ENCODE data around the gene RELCH.

- TF ChIP-seq, protein P1, sequence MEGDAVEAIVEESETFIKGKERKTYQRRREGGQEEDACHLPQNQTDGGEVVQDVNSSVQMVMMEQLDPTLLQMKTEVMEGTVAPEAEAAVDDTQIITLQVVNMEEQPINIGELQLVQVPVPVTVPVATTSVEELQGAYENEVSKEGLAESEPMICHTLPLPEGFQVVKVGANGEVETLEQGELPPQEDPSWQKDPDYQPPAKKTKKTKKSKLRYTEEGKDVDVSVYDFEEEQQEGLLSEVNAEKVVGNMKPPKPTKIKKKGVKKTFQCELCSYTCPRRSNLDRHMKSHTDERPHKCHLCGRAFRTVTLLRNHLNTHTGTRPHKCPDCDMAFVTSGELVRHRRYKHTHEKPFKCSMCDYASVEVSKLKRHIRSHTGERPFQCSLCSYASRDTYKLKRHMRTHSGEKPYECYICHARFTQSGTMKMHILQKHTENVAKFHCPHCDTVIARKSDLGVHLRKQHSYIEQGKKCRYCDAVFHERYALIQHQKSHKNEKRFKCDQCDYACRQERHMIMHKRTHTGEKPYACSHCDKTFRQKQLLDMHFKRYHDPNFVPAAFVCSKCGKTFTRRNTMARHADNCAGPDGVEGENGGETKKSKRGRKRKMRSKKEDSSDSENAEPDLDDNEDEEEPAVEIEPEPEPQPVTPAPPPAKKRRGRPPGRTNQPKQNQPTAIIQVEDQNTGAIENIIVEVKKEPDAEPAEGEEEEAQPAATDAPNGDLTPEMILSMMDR (IDR thresholded peaks at IDR 0.05; ENCODE audit: low read depth, low read length, poor library complexity, severe bottlenecking), result no peak
- no peak for TF ChIP-seq EZH2phosphoT487 (IDR thresholded peaks at IDR 0.05; ENCODE audit: borderline replicate concordance, low read length)
Measured at GRCh38 chr18:62312851-62313250, 125.8 kb downstream of the RELCH start.

All from DOHH2 (cell line).